K562 (cell line): ENCODE data around the gene TVP23A.

ENCODE experiments used
- ERF ChIP-seq: fragments of 450-650 bp; formaldehyde crosslinking; IDR thresholded peaks from 2 replicates; pipeline ENCODE4 v1.4.0; 2020; ENCODE audit warnings: mild to moderate bottlenecking, mixed read lengths
- FOXK1 ChIP-seq: sonication (generic); formaldehyde crosslinking; IDR thresholded peaks from 2 replicates; pipeline ENCODE4 v1.8.0; 2022; ENCODE audit warnings: missing genetic modification reagents, mild to moderate bottlenecking, borderline replicate concordance
- MAX ChIP-seq: sonication (generic); formaldehyde crosslinking; IDR thresholded peaks from 2 replicates; pipeline ENCODE4 v1.9.0; 2022; ENCODE audit warnings: mild to moderate bottlenecking, missing genetic modification reagents
- POLR2A ChIP-seq: fragments of 450-650 bp; conservative IDR thresholded peaks from 2 replicates; pipeline ENCODE4 v1.6.1; 2016
- POLR2AphosphoS5 ChIP-seq: IDR thresholded peaks from 2 replicates; pipeline ENCODE4 v1.6.1; 2011; ENCODE audit warnings: mild to moderate bottlenecking, low read depth, low read length, moderate library complexity; ENCODE audit not compliant: control insufficient read depth, insufficient read depth
- TFAM ChIP-seq: fragments of 250-450 bp; sonication (Bioruptor Pico); conservative IDR thresholded peaks from 2 replicates; pipeline ENCODE4 v1.5.0; 2021; ENCODE audit warnings: mild to moderate bottlenecking, moderate library complexity
- ZNF644 ChIP-seq: fragments of 200-800 bp; sonication (Bioruptor generic); IDR thresholded peaks from 2 replicates; pipeline ENCODE4 v1.6.1; 2016; ENCODE audit warnings: low read depth, missing genetic modification characterization, missing compliant biosample characterization

GRCh38 chr16:10753670-10754069, 64.9 kb downstream of the TVP23A start:
- TF ChIP-seq POLR2AphosphoS5 (no peak), ERF (CRISPR knock-in tag) (no peak), FOXK1 (CRISPR knock-in tag) (no peak), MAX (CRISPR knock-in tag) (no peak), POLR2A (no peak), TFAM (CRISPR knock-in tag) (no peak), ZNF644 (tag) (no peak)
